ENCODE results near the gene FREM1. TPM values are rescaled to one million over a fixed set of nuclear protein-coding genes. Genes with fewer than 3 reads are reported as not detected.
A peak's percentile ranks its signal among the peaks of the same experiment; 100 is the strongest.

FREM1 gene
- total RNA-seq, 4 donors from 2014 or later = 0.68 to 3.4 (median 1.7) TPM

DNA sequence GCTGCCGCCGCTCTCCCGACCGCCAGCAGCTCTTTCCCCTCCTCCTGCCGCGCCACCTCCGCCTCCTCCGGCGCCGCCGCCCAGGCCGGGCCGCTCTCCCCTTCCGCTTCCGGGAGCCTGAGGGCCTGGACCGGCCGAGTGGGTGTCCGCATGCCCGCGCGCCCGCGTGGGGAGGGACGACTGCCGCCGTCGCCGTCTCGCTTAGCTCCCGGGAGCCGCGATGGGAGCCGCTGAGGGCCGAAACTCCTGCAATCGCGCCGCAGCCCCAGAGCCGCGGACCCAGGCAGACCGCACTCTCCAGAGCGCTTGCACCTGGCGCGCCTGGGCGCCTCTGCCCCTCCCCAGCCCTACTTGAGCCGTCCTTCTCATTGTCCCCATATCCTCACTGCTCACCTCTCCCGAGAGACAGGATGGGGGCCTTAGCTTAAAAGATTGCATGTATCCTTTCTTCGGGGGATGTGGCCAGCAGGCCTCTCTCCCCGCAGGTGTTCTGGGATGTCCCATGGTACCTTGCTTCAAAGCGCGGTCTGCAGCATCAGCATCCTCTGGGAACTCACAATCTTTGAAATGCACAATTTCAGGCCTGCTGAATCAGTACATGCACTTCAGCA, 216.9 kb downstream of the FREM1 start, which contains the start of gene ZDHHC21:
Gene ZDHHC21 (minus strand): TSS at position 182 of the 611 bp plus-strand sequence. CDS start 19,092 bp downstream, outside the sequence.
- intact Hi-C loops (cut with DNase I) = no loop called here
- DNase-seq = peak; percentile 81 to 84
- no peaks in the 10 kb centered on the region for H3K27me3 ChIP-seq
- H3K36me3 ChIP-seq = no peaks in the 10 kb centered on the region
- no peaks in the 10 kb centered on the region for H3K9me3 ChIP-seq
- peaks cover 0 to 5% of the 10 kb centered on the region in 2 donors for H3K4me1 ChIP-seq
- WGBS, 2 donors = 1 to 9% methylated on average over 10 to 16 of the region's 50 CpGs
- peak in 1 of 2 donors; percentile 53 for TF ChIP-seq POLR2A (IDR thresholded peaks at IDR 0.05)
- TF ChIP-seq, protein P1, sequence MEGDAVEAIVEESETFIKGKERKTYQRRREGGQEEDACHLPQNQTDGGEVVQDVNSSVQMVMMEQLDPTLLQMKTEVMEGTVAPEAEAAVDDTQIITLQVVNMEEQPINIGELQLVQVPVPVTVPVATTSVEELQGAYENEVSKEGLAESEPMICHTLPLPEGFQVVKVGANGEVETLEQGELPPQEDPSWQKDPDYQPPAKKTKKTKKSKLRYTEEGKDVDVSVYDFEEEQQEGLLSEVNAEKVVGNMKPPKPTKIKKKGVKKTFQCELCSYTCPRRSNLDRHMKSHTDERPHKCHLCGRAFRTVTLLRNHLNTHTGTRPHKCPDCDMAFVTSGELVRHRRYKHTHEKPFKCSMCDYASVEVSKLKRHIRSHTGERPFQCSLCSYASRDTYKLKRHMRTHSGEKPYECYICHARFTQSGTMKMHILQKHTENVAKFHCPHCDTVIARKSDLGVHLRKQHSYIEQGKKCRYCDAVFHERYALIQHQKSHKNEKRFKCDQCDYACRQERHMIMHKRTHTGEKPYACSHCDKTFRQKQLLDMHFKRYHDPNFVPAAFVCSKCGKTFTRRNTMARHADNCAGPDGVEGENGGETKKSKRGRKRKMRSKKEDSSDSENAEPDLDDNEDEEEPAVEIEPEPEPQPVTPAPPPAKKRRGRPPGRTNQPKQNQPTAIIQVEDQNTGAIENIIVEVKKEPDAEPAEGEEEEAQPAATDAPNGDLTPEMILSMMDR (IDR thresholded peaks at IDR 0.05) = peak in 1 of 6 experiments; percentile 4
- H3K4me3 ChIP-seq (replicated peaks in 1 of 3) = peak within 1 kb of the TSS; percentile 48 to 83 (median 69)
- peak within 1 kb of the TSS; percentile 18 to 49 (median 21) for H3K27ac ChIP-seq

DNA sequence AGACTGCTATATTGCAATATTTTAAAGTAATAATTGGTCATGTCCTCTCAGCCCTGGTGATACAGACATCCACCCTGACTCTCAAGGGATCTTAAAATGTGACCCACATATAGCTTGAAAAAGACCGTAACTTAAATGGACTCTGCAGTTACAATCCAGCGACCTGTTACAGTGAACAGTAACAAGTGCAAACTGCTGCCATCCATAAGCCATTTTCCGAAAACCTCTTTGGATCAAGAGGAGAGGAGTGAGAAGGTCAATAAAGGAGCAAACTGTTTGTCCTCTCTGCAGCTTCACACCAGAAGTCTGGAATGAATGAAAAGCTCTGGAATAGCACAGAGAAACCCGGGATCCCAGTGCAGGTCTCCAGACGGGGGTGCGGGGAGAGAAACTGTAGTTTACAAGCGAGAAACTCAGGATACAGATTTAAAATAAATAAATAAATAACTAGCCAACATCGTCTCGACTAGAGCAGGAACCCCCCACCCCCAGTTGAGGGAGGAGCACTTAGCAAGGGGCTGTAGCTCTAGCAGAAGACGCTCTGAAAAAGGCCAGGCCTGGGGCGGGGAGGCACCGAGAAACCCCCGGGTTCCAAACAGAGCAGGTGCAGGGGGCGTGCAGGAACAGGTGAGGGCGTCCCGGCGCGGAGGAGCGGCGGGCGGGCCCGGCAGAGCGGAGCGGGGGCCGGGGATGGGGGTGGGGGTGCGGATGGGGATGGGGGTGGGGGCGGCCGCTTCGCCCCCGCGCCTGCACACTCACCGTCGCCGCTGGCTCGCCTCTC, 217.6 kb downstream of the FREM1 start:
- DNase-seq = peak; percentile 28 to 41
- H3K27ac ChIP-seq = peak overlapping the region in 2 of 3 donors; percentile 18 to 49
- 1 to 4% methylated on average over 21 to 27 of the region's 35 CpGs for WGBS, 2 donors

DNA sequence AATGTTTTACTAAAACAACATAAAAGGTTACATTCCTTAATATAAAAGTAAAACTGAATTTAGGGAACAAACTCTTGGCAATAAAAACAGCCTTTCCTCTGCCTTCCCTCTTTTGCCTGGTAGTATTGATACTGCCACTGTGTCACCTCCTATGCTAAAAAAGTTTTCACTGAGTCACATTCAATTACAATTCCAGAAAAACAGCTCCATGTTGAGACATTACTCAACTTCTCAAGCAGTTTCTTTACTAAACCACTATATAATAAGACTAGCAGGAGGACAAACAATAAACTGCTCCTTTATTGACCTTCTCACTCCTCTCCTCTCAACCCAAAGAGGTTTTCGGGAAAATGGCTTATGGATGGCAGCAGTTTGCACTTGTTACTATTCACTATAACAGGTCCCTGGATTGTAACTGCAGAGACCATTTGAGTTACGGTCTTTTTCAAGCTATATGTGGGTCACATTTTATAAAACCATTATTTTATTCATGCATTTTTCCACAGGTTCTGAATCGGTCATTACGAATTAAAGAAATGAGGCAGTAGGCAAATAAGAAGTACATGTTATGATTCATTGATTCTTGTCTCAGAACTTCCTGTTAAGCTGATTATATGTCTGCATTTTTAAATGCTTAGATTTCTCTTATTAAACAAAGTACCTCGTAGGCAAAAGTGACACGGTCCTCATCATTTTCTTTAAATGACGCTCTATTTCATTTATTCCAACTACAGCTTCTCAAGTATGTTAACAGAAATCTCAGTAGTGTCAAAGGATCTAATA, 219.1 kb downstream of the FREM1 start:
- intact Hi-C loops (cut with DNase I) = no loop called here
- no peak overlapping the region for H3K4me3 ChIP-seq (replicated peaks in 1 of 3)
- TF ChIP-seq POLR2A (IDR thresholded peaks at IDR 0.05) = no peak
- TF ChIP-seq, protein P1 (IDR thresholded peaks at IDR 0.05) = no peak
- 90 to 91% methylated on average over 7 of the region's 7 CpGs for WGBS, 2 donors
- no peaks in the 10 kb centered on the region for H3K9me3 ChIP-seq
- H3K36me3 ChIP-seq = no peaks in the 10 kb centered on the region
- DNase-seq = no peak
- no peak overlapping the region for H3K27ac ChIP-seq
- no peaks in the 10 kb centered on the region for H3K27me3 ChIP-seq
- H3K4me1 ChIP-seq = peaks cover 0 to 5% of the 10 kb centered on the region in 2 donors

More for the DNA sequence above, 217.6 kb downstream of the FREM1 start:
- intact Hi-C loops (cut with DNase I) = no loop called here
- no peak for TF ChIP-seq POLR2A (IDR thresholded peaks at IDR 0.05)
- TF ChIP-seq, protein P1 (IDR thresholded peaks at IDR 0.05) = no peak
- H3K36me3 ChIP-seq = no peaks in the 10 kb centered on the region
- H3K4me1 ChIP-seq = peaks cover 0 to 5% of the 10 kb centered on the region in 2 donors
- H3K9me3 ChIP-seq = no peaks in the 10 kb centered on the region
- peak overlapping the region; percentile 48 to 83 (median 69) for H3K4me3 ChIP-seq (replicated peaks in 1 of 3)
- no peaks in the 10 kb centered on the region for H3K27me3 ChIP-seq

DNA sequence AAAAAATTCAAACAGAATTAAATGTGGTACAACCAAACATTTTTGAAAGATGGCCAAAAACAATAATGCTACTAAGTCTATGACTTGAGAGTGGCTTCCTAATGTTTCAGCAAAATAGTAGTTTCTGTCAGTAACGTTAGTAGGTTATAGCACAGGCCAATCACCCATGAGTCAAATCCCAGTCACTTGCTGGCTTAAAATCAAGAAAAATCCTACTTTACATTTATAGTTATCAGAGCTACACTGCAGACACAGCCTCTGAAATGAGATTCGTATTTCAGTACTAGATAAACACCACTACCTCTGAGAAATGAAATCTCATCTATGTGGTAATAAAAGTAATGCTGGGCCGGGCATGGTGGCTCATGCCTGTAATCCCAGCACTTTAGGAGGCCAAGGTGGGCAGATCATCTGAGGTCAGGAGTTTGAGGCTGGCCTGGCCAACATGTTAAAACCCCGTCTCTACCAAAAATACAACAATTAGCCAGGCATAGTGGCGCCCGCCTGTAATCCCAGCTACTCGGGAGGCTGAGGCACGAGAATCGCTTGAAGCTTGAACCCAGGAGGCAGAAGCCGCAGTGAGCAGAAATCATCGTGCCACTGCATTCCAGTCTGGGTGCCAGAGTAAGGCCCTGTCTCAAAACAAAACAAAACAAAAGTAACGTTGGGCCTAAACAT, 223.0 kb downstream of the FREM1 start:
- H3K36me3 ChIP-seq = no peaks in the 10 kb centered on the region
- no peak for TF ChIP-seq POLR2A (IDR thresholded peaks at IDR 0.05)
- TF ChIP-seq, protein P1 (IDR thresholded peaks at IDR 0.05) = no peak
- no peak overlapping the region for H3K4me3 ChIP-seq (replicated peaks in 1 of 3)
- WGBS, 2 donors = 88 to 96% methylated on average over 12 of the region's 12 CpGs
- intact Hi-C loops (cut with DNase I) = no loop called here
- H3K27me3 ChIP-seq = no peaks in the 10 kb centered on the region
- H3K4me1 ChIP-seq = no peaks in the 10 kb centered on the region
- DNase-seq = no peak
- no peaks in the 10 kb centered on the region for H3K9me3 ChIP-seq
- no peak overlapping the region for H3K27ac ChIP-seq

All from thyroid gland (tissue), 4 donors.